A673 (cell line): ENCODE measurements around the gene PSMF1. TPM values are rescaled to one million over a fixed set of nuclear protein-coding genes. Genes with fewer than 3 reads are reported as not detected.

Experiments used
- BruUV-seq: library from RNA; stranded (reverse); fragments of 400-500 nt; replicated peaks from 2 replicates; lab custom pipeline; 2021; lab: Mats Ljungman, UMichigan
- CTCF ChIA-PET: fragments of 300-600 bp; sonication (Branson Sonifier 250); formaldehyde crosslinking; loops from one replicate; lab custom pipeline; 2022; ENCODE audit warnings: antibody characterized with exemption; lab: Charles Lee
- POLR2A ChIA-PET: fragments of 300-600 bp; sonication (Branson Sonifier 250); formaldehyde crosslinking; loops from one replicate; lab custom pipeline; 2022; ENCODE audit warnings: antibody characterized with exemption; ENCODE audit not compliant: low non-redundant PET; lab: Charles Lee
- DNase-seq: peaks from one replicate; pipeline ENCODE4 v3.0.0-alpha.2; 2015; ENCODE audit warnings: low spot score
- H3K27ac ChIP-seq: fragments of 200-600 bp; sonication (generic); 2 replicates; pipeline ENCODE4 v1.5.1; 2016; ENCODE audit warnings: mixed run types, low read depth, mild to moderate bottlenecking, mixed read lengths, antibody characterized with exemption, low read length; ENCODE audit not compliant: poor library complexity, severe bottlenecking
- H3K27me3 ChIP-seq: fragments of 200-600 bp; sonication (generic); replicated peaks from 2 replicates; pipeline ENCODE4 v1.6.1; 2017; ENCODE audit warnings: mixed run types, low read depth, mild to moderate bottlenecking, mixed read lengths, antibody characterized with exemption, low read length; ENCODE audit not compliant: insufficient read depth, poor library complexity
- H3K36me3 ChIP-seq: fragments of 200-600 bp; sonication (generic); 2 replicates; pipeline ENCODE4 v1.6.1; 2016; ENCODE audit warnings: mixed run types, mild to moderate bottlenecking, mixed read lengths, antibody characterized with exemption, low read length; ENCODE audit not compliant: insufficient read depth, poor library complexity, severe bottlenecking
- H3K4me1 ChIP-seq: fragments of 200-600 bp; sonication (generic); 2 replicates; pipeline ENCODE4 v1.6.1; 2017; ENCODE audit warnings: mixed run types, mild to moderate bottlenecking, mixed read lengths, antibody characterized with exemption, low read length; ENCODE audit not compliant: insufficient read depth, poor library complexity, severe bottlenecking
- H3K4me3 ChIP-seq: fragments of 200-600 bp; sonication (generic); 2 replicates; pipeline ENCODE4 v1.5.1; 2016; ENCODE audit warnings: low read depth, mixed run types, mild to moderate bottlenecking, mixed read lengths, low read length; ENCODE audit not compliant: poor library complexity, severe bottlenecking
- H3K9me3 ChIP-seq: fragments of 200-600 bp; sonication (generic); 2 replicates; pipeline ENCODE4 v1.6.1; 2016; ENCODE audit warnings: mixed run types, low read depth, mild to moderate bottlenecking, mixed read lengths, antibody characterized with exemption, low read length; ENCODE audit not compliant: poor library complexity, severe bottlenecking
- CTCF ChIP-seq: fragments of 300-800, 200-600 bp; sonication (generic); conservative IDR thresholded peaks from 2 replicates; pipeline ENCODE4 v1.5.1; 2017; ENCODE audit warnings: low read depth, mild to moderate bottlenecking, antibody characterized with exemption, low read length, moderate library complexity, mixed read lengths
- EZH2 ChIP-seq: fragments of 200-600 bp; sonication (generic); IDR thresholded peaks from 2 replicates; pipeline ENCODE4 v1.6.1; 2017; ENCODE audit warnings: borderline replicate concordance, low read depth, mild to moderate bottlenecking, mixed read lengths, antibody characterized with exemption, low read length; ENCODE audit not compliant: poor library complexity, severe bottlenecking
- intact Hi-C: fragments of 100-400 bp; cut with micrococcal nuclease; formaldehyde crosslinking; loops from one replicate; pipeline ENCODE4 v1.10.0; 2022; ENCODE audit not compliant: unreplicated experiment
- total RNA-seq: library from RNA; stranded (reverse); gene quantifications from 2 replicates; pipeline ENCODE4 v1.2.3, GENCODE V29; 2021

The PSMF1 gene
- total RNA-seq, 1 experiment from 2014 or later = 130 TPM

DNA sequence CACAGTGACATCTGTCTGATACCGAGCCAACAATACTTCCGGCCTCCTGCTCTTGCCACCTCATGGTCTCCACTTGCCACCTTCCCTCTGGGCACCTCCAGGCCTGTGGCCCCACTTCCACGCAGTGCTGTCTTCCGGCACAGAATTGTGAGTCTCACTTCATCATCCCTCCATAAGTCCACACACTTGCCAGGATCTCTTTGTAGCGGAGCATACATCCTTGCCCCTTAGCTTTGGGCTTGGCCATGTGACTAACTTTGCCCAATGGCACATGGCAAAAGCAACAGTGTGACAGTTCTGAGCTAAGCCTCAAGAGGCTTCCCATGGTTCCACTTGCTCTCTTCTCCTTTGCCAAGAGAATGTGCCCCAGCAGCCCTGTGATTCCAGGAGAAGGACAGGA is 80.3 kb downstream of the PSMF1 start:
- ChIA-PET CTCF (no interaction called here), POLR2A (no interaction called here)
- Histone ChIP-seq H3K9me3 (no peaks in the 10 kb centered on the region), H3K4me3 (no peak overlapping the region), H3K36me3 (no peaks in the 10 kb centered on the region), H3K4me1 (no peaks in the 10 kb centered on the region), H3K27me3 (no peaks in the 10 kb centered on the region), H3K27ac (no peak overlapping the region)
- no peak for DNase-seq
- intact Hi-C loops = no loop called here
- no TSS peak for BruUV-seq
- TF ChIP-seq EZH2 (no peak), CTCF (no peak)

DNA sequence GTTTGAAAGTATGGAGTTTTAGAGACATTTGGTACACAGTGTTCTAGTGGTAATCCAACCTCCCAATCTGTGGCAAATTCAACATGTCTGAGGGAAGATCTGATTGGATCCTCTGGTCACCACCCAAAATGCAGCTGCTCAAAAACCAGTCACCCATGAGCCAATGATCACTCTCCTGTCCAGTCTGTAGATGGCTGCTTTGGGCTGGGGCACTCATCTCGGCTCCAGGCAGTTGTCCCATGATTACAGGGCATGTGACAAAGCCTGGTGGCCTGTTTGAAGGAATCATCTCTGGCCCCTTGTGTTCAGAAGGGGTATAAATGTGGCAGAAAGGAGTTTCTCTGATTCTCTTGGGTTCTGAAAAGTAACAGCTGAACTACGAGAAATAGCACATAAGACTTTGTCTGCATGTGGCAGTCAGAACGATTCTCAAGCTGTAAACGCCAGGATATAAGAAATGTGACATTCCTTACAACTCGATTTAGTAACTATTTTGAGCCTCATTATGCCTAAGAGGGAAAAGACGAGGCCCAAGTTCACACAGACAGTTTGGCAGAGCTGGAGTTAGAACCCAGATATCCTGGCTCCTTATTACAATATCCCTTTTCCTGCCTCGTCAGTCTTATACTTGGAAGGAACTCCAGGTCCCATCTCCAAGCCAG is 80.9 kb downstream of the PSMF1 start:
- Histone ChIP-seq H3K27me3 (no peaks in the 10 kb centered on the region), H3K27ac (no peak overlapping the region), H3K4me1 (no peaks in the 10 kb centered on the region), H3K36me3 (no peaks in the 10 kb centered on the region), H3K4me3 (no peak overlapping the region), H3K9me3 (no peaks in the 10 kb centered on the region)
- ChIA-PET CTCF (no interaction called here), POLR2A (no interaction called here)
- TF ChIP-seq CTCF (no peak), EZH2 (no peak)
- intact Hi-C loops = no loop called here
- BruUV-seq = no TSS peak
- no peak for DNase-seq

DNA sequence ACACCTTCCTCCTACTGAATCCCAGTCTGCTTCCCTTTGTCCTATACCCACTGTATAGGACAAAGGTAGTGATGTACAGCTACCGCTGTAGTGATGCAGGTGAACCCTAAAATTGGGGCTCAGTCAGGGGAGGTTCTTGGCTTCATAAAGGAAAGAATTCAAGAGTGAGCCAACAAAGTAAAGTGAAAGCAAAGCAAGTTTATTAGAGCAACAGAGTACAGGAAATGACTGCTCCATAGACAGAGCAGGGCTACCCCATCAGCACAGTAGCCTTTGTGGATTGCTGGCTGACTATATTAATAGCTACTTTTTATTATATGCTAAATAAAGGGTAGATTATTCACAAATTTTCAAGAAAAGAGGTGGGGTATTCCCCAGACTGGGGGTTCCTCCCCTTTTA is 81.6 kb downstream of the PSMF1 start:
- no peak for DNase-seq
- no peaks in the 10 kb centered on the region for H3K27me3 ChIP-seq
- no peak overlapping the region for H3K4me3 ChIP-seq
- CTCF ChIA-PET = no interaction called here
- no peaks in the 10 kb centered on the region for H3K36me3 ChIP-seq
- POLR2A ChIA-PET = no interaction called here
- intact Hi-C loops = loop anchor here (10.0 kb wide), 1 partner anchor 225 kb away; no protein-coding TSS in a partner anchor
- H3K4me1 ChIP-seq = no peaks in the 10 kb centered on the region
- H3K27ac ChIP-seq = no peak overlapping the region
- no peak for TF ChIP-seq EZH2
- no peak for TF ChIP-seq CTCF
- H3K9me3 ChIP-seq = no peaks in the 10 kb centered on the region
- no TSS peak for BruUV-seq
